ENCODE results near the gene MTARC1. TPM values are rescaled to one million over a fixed set of nuclear protein-coding genes. Genes with fewer than 3 reads are reported as not detected.

Gene MTARC1
- total and polyA plus RNA-seq, 2 of the 4 experiments (the other 2 are of a cell fraction): 0.18 to 0.55 TPM

DNA sequence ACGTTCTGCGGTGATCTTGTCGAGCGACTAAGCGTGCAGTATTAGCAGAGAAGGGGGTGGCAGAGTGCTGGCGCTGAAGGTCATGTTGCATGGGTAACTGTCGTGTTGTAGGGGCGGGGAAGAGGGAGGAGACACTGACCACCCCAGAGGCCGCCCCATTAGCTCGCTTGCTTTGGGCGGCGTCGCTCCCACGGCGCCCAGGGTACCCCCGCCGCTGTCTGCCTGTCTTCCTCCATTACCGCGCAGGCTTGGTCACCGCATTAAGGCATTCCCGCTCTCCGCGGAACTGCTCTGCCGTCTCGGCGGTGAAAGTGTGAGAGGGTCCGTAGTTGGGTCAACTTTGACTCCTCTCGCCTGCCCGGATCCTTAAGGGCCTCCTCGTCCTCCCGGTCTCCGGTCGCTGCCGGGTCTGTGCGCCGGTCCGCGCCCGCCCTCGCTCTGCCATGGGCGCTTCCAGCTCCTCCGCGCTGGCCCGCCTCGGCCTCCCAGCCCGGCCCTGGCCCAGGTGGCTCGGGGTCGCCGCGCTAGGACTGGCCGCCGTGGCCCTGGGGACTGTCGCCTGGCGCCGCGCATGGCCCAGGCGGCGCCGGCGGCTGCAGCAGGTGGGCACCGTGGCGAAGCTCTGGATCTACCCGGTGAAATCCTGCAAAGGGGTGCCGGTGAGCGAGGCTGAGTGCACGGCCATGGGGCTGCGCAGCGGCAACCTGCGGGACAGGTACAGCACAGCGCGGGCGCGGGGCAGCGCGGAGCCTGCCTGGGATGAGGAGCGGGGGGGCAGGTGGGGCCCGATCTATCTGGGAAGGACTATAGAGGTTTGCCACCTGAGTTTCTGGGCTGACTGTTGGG is 38.4 kb upstream of the MTARC1 start, which contains the start of gene MTARC2:
MTARC2 (plus strand) TSS at position 234 of the 846 bp plus-strand sequence; CDS start at position 444, 210 bp downstream.
- no peak within 1 kb of the TSS for H3K56ac ChIP-seq (ENCODE audit: extremely low read depth, insufficient read depth, low read length)
- WGBS, 2 experiments (ENCODE audit: extremely low coverage in 2 of 2, insufficient read length in 1 of 2): 2% methylated on average over 17 of the region's 77 CpGs; no CpG with 5 or more reads in 1 of the 2 experiments
- no peak within 1 kb of the TSS for H2BK20ac ChIP-seq (ENCODE audit: low read depth, low read length)
- no peaks in the 10 kb centered on the region for H3K4me1 ChIP-seq (ENCODE audit: control insufficient read depth, insufficient read depth, low read length)
- H3K4me3 ChIP-seq (ENCODE audit: insufficient read depth, low read depth, low read length): peak within 1 kb of the TSS; percentile 54
- no peak within 1 kb of the TSS for H4K5ac ChIP-seq (ENCODE audit: low read depth, low read length)
- H3K36me3 ChIP-seq (ENCODE audit: control insufficient read depth, insufficient read depth, low read length): no peaks in the 10 kb centered on the region
- peak within 1 kb of the TSS; percentile 28 for H2BK120ac ChIP-seq (ENCODE audit: low read depth, low read length)
- CTCF ChIA-PET: interaction anchor here (0.5 to 3.8 kb wide), 4 partner anchors 10 to 507 kb away, joined by 3 to 19 read pairs (median 11); no protein-coding TSS in a partner anchor
- peak within 1 kb of the TSS; percentile 99 for H2AFZ ChIP-seq (replicated peaks; ENCODE audit: low read length, poor library complexity)
- no peaks in the 10 kb centered on the region for H3K9me3 ChIP-seq (ENCODE audit: control insufficient read depth, insufficient read depth, low read length)
- H2AK9ac ChIP-seq (replicated peaks; ENCODE audit: low read depth, low read length, poor library complexity): peak within 1 kb of the TSS; percentile 49
- H3K27me3 ChIP-seq (ENCODE audit: control insufficient read depth, insufficient read depth, low read length): peaks cover under 1% of the 10 kb centered on the region; the same call in 1 of the 2 replicates
- in situ Hi-C loops (cut with MboI; ENCODE audit: low sequenced_read_pairs): no loop called here
- POLR2A ChIA-PET (ENCODE audit: unreplicated experiment): interaction anchor here (0.6 kb wide), 1 partner anchor 14 kb away, joined by 4 read pairs; no protein-coding TSS in a partner anchor
- peaks cover 3 to 6% of the 10 kb centered on the region in 2 experiments; a peak in 2 of 4 replicates for H3K79me1 ChIP-seq (ENCODE audit: low read depth in 1 of 2, low read length in 2 of 2)
- TF ChIP-seq, protein P1, sequence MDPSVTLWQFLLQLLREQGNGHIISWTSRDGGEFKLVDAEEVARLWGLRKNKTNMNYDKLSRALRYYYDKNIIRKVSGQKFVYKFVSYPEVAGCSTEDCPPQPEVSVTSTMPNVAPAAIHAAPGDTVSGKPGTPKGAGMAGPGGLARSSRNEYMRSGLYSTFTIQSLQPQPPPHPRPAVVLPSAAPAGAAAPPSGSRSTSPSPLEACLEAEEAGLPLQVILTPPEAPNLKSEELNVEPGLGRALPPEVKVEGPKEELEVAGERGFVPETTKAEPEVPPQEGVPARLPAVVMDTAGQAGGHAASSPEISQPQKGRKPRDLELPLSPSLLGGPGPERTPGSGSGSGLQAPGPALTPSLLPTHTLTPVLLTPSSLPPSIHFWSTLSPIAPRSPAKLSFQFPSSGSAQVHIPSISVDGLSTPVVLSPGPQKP (IDR thresholded peaks at IDR 0.05; ENCODE audit: borderline replicate concordance, low read depth, low read length): no peak
- TF ChIP-seq BHLHE40 (IDR thresholded peaks at IDR 0.05; ENCODE audit: low read depth, low read length): peak; percentile 71
- peak within 1 kb of the TSS in 1 of 2 experiments; percentile 84; a peak in 1 of 4 replicates for H4K8ac ChIP-seq (ENCODE audit: low read depth in 2 of 2, low read length in 2 of 2)
- dilution Hi-C loops (cut with HindIII; ENCODE audit: low sequenced_read_pairs, unreplicated experiment): no loop called here
- no peak within 1 kb of the TSS for H2AK5ac ChIP-seq (ENCODE audit: low read depth, low read length)
- H2BK15ac ChIP-seq (ENCODE audit: low read depth, low read length): no peak within 1 kb of the TSS
- peak within 1 kb of the TSS; percentile 62; the same call in 1 of the 2 replicates for H4K91ac ChIP-seq (ENCODE audit: insufficient read depth, low read depth, low read length)
- no peaks in the 10 kb centered on the region for H4K20me1 ChIP-seq (ENCODE audit: insufficient read depth, low read length)
- H3K23ac ChIP-seq (ENCODE audit: low read depth, low read length): peak within 1 kb of the TSS; percentile 84
- intact Hi-C loops (cut with micrococcal nuclease): no loop called here
- peak within 1 kb of the TSS; percentile 83; the same call in 1 of the 2 replicates for H3K14ac ChIP-seq (replicated peaks; ENCODE audit: low read depth, low read length)
- peak within 1 kb of the TSS; percentile 26; the same call in 1 of the 2 replicates for H3K18ac ChIP-seq (ENCODE audit: low read depth, low read length)
- peak within 1 kb of the TSS; percentile 28 for H3K9ac ChIP-seq (ENCODE audit: low read depth, low read length)
- peak within 1 kb of the TSS; percentile 42 for H3K4ac ChIP-seq (ENCODE audit: low read depth, low read length)
- no peaks in the 10 kb centered on the region; the same call in 1 of the 2 replicates for H3K9me1 ChIP-seq (ENCODE audit: insufficient read depth, low read length)
- H3K27ac ChIP-seq (ENCODE audit: insufficient read depth, low read length): peak within 1 kb of the TSS; percentile 1; the same call in 1 of the 2 replicates
- peak within 1 kb of the TSS; percentile 92 for H3K4me2 ChIP-seq (ENCODE audit: low read depth, low read length)
- no TSS peak for BruUV-seq (replicated peaks)
- DNase-seq (peak; percentile 49), ATAC-seq (ENCODE audit: low read depth) (peak; percentile 96)
- H2BK5ac ChIP-seq (ENCODE audit: low read depth, low read length, poor library complexity, severe bottlenecking): no peak within 1 kb of the TSS

All from IMR-90 (cell line).